HG03175 (cell line): ENCODE data around the gene TSPAN2.

Experiments
- ATAC-seq: cut with Tn5 transposase; IDR thresholded peaks from one replicate; pipeline ENCODE4 v1.9.1; 2021; ENCODE audit warnings: mild to moderate bottlenecking, moderate library complexity; ENCODE audit not compliant: unreplicated experiment

The TSPAN2 gene

DNA sequence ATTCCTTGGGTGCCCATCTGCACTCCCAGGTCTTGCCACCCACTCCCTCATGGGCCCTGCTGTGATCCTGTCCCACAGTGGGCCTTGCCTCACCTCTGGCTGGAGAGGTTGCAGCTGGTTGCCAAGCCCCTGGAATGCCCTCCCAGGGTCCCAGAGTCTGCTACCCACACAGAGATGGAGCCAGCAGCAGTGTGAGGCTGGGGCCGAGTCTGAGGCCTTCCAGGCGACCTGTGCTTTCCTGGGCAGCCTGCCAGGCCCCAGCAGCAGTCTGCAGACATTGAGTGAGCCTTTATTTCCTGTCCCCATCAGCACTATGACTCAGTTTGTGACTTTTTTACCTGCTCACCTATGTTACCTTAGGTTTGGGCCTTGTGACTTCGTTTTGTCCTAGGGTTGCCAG, 25.0 kb upstream of the TSPAN2 start:
- ATAC-seq, result no peak

DNA sequence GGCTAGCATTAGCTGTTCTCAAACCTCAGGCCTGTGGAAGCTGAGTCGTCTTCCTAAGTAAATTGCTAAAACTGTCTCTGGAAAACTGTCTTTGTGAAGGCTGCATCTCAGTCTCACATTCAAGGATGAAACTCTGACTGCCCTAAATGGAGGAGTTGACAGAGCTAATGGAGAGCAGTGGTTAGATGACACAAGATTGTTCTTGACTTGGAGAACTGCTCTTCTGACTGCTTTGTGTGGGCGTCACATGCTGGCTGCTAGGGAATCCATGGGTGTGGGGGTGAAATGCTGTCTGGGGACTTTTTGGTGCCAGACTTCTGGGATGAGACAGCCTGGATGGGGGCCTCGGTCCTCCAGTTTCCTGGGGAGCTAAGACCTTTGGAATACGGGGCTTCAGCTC, 24.5 kb upstream of the TSPAN2 start:
- no peak for ATAC-seq

DNA sequence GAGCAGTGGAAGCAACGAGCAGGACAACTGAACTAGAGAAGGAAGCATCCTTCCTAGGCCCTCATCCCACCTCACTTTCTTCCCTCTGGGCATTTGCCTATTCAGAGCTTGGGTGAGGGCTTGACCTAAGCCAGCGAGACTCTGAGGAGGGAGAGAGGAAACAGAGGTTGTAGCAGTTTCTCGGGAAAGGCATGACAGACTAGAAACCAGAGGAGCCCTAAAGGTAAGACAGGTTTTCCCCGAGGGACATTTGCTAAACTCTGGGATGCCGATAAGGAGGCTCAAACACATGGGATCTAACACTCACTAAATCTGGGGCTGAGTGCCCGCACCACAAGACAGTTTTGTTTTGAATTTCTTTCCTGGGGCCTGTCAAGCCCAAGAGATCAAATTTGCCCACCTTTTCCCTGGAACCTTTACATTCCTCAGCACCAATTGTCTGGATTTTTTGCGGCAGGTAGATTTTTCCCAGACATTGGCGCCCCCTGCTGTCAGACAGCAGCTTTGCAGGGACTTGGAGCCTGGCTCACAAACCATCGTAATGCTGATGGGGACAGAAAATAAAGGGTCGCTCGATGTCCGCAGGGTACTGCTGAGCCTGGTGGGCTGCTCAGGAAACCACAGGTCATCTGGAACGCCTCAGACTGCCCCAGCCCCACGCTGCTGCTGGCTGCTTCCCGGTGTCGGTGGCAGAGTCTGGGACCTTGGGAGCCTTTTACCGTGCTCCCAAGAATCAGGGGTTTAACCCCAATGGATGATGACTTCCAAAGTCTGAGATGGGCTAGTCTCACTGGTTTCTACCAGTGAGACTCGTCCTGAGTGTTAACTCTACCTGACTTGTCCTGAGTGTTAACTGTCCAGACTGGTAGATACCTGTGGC, 23.4 kb upstream of the TSPAN2 start:
- ATAC-seq, result peak; percentile 46

DNA sequence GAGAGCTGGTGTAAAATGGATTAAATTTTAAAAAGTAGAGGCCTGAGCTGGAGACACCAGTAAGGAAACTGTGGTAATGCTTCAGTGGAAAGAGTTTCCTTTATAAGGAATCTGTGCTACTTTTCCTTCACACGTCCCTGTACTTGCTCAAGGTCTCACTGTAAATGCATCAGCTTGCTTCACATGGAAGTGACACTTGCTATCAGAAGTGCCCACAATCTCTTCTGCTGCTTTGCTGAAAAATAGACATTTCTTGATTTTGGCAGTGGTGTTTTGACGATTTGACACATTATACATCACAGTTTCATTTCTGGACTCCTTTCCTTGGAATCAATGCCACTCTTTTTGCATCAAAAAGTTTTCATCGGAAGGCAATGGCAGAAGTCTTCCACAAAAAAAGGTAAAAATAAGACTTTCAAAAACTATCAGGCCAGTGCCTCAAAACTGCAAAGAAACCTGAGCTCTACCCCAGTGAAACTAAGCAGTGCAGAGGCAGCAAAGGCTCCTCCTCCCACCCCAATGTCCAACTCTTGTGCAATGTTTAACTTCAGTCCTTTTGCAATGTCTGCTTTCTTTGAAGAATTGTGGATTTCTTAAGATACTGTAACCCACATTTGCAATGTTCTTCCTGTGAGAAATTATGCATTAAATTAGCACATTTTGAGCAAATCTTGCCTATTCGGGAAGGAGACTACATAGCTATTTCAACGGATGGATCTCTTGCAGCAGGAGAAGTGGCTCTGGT, 18.4 kb upstream of the TSPAN2 start:
- no peak for ATAC-seq

DNA sequence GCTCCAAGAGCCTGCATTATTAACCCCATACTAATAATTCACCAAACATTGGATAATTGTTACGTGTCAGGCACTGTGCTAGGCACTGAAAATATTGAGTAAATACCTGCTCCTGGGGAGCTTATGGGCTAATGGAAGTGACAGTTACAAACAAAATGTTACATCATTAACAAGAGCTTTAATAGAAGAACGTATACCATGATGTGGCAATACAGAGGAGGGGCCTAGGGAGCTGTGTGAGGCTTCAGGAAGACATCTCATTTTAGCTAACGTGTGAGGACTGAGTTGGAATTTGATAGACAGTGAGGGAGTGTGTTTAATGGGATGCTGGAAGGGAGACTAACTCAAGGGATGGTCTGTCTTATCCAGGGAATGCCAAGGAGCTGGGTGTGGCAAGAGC, 16.5 kb upstream of the TSPAN2 start:
- no peak for ATAC-seq

DNA sequence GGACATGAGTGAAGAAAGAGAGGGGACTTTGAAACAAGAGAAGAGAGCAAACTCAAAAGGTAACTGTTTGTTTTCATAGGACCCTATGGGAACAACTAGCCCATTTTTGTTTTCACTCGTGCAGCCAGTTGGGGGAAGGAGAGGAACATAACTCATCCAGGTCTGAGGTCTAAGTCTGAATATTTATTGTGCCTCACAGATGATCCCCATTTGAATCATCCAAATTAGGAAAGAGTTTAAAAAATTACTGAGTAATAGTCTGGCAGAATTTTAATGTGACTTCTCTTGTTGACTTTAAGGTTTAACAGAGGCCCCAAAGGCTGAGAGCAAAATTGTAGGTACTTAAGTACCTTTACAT, 10.4 kb upstream of the TSPAN2 start:
- ATAC-seq, result no peak

DNA sequence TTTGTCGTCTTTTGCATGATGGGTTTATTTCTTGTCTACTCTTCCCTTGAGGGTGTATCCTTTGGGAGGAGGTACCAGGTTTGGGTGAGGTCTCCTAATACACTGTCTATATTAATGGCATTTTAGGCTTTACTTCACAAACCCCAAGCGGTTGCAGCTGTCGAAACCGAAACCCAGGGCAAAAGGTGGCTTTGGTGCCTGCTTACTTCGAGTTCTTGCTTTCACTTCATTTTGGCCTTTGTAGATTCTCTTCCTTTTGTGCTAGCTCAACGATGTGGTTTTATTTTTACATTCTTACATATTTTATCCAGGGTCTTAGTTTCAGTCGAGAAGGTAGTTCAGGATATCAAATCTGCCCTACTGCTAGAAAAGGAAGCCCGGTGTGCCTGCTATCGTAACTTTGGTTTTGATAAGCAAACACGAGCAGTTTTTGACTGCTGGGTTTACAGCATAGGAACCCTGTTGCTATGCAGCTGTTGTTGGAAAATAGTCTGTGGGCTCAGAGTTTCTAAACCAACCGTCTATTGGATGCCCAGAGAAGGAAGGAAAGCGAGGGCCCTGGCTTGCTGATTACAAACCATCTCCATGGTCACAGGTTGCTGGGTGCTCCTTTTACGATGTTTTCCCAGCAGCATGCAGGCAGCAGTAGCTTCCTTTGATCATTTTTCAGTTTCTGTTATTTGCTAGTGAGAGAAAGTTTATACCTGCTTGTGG, 9.8 kb upstream of the TSPAN2 start:
- peak; percentile 87 for ATAC-seq

DNA sequence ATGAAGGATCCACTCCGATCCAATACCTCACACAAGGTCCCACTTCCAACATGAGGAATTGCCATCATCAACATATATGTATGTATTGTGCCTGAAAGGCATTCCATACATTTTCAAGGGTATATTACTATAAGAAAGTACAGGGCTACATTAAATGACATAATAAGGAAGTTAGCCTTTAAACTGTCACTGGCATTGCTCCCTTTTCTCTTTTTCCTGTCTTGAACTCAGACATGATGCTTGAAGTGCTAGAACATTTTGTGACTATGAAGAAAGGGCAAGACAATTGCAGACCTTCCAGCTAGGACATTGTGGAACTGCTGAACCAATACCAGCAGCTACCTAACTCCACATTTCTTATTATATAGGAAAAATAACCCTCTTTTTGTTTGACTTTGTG, 2.9 kb upstream of the TSPAN2 start:
- ATAC-seq, result no peak

DNA sequence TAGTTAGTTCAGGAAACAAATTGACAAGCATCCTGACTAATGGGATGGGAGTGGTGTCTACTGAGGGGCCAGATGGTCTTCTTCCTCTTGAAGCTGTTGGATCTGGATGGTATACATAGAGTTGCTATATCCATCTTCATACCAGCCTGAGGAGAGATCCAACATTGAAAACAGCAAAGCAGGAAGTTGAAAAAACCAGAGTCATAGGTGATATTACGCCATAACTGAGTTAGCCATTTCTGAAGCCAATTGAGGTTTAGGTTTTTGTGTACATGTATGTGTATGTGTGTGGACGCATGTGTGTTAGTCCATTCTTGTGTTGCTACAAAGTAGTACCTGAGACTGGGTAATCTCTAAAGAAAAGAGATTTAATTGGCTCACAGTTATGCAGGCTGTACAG, 2.3 kb upstream of the TSPAN2 start:
- ATAC-seq, result no peak

DNA sequence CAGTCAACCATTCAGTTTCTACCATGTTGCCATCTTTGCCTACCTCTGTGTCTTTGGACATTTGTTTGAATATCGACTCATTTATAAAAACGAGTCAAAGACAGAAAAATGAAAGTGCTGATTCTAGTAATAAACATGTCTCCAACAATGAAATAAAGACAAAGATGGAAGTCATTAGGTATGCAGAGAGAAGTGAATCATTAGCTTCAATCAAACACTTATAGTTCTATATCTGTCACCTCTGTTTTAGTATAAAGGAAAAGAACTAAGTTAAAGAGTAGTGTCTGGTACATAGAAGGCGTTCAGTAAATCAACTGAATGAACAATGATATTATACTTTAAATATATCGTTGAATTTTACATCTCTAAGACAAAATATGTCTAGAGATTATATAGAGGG, 1.7 kb upstream of the TSPAN2 start:
- no peak for ATAC-seq

DNA sequence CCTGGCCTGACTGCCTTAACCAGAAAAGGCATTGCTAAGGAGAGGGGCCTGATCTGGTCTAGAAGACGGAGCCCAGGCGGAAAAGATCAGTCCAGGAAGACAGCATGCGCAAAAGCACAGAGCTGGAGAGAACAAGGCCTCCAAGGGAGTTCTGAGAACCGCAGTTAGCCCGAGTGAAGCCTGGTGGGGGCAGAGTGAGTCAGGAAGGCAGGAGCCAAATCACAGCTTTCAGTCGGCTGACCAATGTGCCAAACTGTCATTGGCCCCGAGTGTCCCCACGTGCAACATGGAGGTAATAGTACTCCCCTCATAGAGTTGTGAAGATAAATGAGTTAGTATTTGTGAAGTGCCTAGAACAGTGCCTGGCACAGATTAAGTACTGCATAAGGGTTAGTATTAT, 1.2 kb upstream of the TSPAN2 start:
- ATAC-seq, result no peak

DNA sequence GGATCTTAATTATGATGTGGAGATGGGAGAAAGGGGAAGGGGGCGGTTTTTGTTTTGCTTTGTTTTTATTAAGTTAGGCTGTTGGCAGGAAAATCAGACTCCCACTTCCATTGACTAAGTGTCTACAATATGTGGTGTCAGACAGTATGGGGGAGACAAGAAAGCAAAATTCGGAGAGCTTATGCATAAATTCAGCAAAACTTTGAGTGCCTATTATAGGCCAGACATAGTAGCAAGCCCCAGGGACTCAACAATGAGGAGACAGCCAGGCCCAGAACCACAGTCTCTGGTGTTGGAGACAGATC, 835 bp upstream of the TSPAN2 start:
- no peak for ATAC-seq

DNA sequence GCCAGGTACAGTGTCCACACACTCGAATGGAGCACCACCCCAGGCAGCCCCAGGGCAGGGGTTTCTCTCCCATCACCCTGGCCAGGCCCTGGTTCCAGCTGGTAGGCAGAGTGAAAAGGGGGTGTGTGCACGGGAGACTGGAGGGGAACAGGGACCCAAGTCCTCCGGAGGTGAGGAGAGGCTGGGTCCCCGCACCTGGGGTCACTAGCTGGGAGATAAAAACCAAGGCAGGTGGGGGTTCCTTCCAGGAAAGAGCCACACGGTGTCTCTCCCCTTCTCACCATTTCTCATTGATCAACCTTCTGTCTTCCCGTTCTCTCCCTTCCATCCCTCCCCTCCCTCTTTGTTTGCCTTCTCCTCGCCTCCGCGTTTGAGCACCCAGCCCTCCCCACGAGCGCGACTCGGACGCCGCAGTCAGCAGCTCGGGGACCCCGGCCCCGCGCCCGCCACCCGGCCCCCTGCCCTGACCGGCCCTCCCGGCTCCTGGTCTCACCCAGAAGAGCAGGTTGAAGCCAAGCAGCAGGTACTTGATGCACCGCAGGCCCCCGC, 358 bp downstream of the TSPAN2 start:
- ATAC-seq, result no peak

DNA sequence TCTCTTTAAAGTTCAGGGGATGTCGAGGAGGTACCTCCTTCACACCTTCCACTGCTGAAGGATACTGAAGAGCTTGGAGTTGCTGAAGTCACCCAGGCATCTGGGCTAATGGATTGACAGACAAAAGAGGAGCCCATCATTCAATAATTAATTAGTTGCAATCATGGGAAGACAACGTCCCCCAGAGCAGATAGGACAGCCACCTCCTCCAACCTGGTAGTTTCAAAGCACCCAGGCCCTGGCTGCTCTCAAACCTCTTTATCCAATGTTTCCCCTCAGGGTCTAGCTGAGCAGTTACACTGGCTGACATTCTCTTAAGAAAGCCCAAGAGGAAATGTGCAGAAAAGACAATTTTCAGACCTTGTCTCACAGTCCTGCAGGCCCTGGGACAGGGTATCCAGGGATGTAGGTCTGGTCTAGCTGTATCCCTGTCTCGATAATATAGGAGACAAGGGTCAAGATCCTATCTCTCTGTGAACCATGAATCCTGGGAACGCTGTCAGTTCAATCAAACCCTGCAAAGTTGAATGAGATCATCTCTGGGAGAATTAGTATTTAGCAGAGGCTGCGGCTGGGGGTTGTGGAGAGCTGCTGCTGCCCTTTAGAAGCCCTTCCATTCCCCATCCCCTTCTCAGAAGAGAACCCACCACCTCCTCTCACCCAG, 1.1 kb downstream of the TSPAN2 start:
- ATAC-seq, result no peak

DNA sequence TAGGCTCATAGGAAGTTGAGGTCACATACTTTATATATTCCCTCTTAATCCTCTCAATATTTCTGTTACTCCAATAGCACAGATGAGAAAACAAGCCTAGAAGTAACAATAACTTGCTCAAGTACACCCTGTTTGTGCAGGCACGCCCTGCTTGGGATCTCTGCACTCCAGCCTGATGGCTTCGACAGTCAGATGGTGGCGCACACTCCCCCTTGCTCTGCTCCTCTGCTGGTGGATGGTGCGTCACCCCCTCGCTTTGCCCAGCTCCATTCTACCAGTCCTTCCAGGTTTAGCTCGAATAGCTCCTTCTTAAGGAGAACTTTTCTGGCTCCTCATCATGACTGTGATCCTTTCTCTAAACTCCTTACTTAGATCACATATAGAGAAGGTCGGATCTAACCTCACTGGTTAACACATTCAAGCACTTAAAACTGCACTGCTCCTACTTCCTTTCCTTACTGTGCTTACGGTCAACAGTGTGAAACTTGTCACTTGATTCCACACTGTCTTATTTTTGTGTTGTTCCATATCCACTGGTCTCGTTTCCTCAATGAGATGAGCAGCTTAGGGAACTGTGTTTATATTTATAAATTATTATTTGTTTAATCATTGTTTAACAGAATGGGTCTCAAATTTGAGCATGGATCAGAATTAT, 3.0 kb downstream of the TSPAN2 start:
- ATAC-seq, result no peak

DNA sequence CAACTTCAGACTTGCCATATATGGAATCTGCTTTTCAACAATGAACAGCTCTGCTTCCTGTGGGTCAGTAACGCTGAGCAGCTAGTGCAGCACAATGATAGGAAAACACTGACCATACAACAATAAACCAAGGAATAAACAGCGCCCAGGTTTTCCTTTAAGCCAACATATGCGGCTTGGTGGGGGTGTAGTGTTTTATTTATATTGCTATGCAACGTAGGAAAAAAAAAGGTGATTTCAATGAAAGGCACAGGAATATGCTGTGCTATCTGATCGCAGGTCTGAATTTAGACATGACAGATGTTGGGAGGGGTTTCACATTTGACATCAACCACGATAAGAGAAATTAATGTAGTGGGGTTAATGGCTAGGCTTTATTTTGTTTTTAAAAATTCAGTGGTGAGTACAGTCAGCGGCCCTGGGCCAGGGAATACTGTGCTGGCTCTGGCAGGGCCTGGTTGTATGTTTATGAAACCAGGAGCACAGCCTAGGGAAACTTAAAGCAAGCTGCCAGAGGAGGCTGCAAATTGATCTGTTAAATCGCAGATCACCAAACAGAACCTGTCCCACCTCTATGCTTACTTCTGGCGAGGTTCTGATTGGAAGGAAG, 4.3 kb downstream of the TSPAN2 start:
- ATAC-seq, result no peak

DNA sequence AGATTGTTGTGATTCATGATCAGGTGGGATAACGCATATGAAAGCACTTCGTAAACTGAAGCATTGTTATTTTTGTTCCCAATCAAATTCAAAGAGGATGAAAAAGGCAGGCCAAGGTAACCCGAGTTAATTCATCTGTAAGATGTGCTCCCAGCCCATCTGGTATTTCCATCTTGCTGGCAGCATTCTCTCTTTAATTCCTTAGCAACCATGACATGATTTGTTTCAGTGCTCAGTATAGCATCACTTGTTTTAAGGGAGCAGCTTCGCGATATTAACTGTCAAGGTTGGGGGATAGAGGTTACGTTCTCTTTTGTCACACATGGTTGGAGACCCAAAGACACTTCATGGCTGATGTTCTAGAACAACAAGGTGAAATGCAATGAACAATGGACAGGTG, 6.4 kb downstream of the TSPAN2 start:
- no peak for ATAC-seq

DNA sequence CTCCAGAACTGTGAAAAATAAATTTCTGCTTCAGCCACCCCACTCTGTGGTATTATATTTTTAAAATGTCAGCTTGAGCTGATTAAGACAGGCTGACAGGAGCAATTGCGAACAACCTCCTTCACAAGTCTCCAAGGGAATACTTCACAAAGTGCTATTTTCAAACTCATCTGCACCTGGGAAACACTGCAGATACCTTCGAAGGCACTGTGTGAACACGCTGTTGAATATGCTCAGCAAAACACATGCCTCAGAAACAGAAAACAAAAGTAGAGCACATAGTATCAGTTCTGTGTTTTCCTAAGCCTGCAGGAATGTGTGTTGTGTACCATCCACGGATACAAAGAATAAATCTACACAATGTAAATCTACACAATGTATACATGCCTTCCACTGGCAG, 10.6 kb downstream of the TSPAN2 start:
- no peak for ATAC-seq

DNA sequence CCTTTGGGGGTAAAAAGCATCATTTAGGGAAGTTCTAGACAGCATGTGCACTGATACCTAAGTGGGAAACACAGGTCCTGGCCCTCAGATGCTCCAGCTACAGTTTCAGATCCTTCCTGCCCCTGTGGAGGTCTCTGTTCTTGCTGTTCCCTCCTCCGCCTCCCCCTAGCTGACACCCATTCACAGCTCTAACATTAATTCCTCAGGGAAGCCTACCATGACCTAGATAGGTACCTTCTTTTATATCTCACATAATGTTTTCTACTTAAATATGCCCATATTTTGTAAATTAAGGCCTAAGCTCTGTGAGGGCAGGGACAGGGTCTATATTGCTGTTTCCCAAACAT, 11.3 kb downstream of the TSPAN2 start:
- ATAC-seq, result no peak

DNA sequence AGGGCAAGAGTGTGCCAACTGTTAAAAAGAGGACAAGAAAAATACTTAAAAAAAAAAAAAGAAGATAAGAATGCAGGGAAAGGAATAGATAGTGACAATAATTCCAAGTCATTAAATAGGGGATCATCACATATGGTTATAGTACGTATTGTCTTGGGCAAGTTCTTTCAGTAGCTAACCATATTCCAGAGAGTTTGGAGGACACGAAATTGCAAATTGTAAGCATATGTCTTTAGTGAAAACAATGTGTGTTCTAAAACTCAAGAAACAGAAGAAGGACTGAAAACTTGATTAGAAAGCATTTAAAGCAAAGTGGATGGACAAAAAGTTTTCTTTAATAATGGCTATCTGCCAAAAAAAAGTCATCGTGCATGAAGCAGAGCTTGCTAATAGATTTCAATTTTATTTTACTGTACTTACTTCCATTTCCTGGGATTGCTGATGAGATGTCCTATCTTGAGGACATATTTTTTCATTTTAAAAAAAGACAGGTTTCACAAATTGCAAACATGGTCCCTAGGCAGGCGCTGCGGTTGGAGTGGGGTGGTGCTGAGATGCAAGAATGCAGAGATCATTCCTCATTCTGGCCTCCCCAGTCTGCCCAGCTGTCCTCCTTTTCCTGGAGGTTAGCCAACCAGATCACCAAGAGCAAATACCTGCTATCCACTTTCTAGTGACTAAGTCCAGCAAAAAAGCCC, 11.9 kb downstream of the TSPAN2 start:
- no peak for ATAC-seq
